NK-92 treated with Interleukin-12 subunit alpha and Interleukin-12 subunit beta, amount 100 ng/mL, for 24 hours (cell line): ENCODE results near the gene CCDC50.

Experiments used
- DNase-seq: peaks from one replicate; lab custom pipeline; 2025; lab: John Stamatoyannopoulos, UW

CCDC50 gene

DNA sequence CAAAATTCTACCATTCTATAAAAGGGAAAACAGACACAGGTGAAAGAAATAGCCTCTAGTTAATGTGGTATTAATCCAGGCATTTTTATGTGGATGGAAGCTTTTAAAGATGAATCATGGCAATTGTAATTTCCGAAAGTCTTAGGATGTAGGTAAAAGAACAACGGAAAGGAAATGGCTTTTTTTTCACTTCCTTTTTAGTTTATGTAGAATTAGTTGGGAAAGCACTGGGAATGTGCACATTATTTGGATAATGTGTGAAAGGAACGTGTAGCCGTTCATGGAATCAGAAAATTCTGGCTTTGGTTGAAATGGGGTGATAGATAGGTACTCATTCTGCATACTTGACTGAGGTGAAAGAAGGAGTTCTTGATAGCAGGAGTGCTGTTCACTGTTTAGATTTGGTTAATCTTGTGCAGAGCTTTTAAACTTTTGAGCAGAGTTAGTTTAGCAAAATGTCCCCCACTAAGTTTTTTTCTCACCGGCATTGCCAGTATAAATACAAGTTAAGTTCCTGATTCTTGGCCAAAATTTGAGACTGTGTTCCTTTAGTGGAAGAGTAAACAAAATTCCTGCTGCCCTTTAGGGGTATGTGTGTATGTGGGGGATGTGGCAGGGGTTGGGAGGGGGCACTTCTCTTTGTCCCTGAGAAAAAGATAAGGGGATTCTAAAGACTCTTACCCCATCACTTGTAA, 21.3 kb downstream of the CCDC50 start:
- no peak for DNase-seq

DNA sequence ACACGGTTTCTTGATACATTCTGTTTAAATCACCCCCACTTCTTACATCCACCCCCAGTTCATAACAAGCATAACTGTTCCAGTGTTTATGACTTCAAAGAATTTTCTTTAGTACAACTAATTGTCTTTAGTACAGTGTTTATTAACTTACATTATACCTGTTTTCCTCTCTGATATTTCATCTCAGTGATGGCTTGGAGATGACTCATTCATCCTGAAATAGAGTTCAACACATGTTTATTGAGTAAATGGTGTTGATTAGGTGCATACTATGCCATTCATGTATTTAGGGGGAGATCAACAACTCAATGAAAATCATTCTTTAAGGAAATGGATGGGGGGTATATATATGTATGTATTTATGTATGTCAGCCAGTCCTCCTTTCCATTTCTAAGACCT, 22.8 kb downstream of the CCDC50 start:
- no peak for DNase-seq

DNA sequence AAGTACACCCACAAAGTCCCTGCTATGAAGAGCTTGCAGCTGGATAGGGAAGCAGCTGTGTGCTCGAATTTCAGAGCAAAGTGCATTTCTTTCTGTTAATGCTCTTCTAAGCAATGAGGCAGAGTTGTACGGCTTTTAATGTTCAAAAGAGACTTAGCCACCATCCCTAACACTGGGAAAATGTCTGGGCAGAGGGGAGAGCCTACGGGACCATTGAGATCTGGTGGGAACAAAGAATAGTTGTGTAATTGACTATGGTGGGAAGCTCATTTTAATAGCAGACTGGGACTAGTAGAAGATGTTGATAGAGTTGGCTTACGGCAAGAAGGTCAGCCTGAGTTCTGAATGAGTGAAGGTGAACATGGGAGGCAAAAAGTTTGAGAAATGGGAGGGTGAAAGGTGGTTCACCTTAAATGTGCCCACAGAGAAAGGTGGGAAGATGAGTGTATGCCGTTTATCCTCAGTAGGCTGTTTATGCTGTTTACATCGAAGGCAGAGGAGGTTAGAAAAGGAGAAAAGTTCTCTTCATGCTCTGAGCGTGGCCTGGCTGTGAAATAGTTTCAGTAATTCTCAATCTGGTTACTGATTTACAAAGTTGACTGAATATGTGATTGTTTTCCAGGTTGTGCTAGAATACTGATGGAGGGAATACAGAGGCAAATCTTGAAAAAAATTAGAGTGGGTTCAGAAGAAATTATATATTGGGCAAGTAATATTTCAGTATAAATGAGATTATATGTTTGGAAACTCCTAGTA, 24.0 kb downstream of the CCDC50 start:
- DNase-seq = no peak

DNA sequence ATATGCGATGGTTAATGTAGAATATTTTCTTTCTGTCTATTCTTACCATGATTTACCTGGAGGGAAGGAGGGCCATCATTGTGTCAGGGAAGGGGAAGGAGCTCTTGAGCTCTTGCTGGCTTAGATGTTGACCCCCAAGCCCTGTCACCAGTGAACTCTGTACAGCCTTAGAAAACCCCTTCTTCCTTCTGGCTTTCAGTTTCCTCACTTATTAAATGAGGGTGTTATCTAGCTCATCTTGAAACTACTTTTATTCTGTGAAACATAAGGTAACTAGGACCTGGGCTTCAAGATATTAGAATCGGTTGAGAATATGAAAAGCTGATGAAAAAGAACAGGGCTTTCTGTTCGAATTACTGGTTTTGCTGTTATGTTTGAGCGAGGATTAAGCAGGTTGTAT, 26.2 kb downstream of the CCDC50 start:
- no peak for DNase-seq

DNA sequence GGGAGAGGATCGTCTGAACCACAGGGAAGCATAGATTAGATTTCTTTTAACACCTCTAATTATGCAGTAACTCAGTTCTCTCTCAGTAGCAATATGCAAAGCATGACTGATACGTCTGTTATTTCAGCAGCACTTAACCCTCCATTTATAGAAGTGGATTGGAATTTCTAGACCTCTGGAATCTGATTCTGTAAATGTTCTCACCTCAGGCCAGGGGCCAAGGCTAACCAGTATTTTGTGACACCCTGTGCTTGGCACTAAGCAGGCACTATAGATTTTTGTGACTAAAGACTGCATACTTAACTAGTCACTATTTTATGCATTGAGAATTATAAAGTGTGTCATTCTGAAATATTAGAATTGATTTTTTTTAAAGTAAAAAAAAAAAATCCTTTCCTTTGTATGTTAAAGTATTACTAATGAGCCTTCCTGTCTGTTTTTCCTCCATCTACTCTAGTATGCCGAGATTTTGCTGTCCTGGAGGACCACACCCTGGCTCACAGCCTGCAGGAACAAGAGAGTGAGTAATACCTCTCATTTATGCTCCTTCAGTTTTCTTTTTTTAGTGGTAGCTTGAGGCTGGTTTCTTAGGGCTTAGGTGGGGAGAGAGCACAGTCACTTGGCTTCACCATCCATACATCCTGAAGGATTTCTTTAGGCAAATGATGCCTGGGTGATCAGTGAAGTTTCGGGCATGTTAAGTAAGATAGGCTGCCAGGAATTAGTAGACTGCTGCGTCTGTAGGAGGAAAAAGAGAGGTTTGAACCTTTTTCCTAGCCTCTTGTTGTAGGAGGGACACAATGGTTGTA, 27.6 kb downstream of the CCDC50 start:
- no peak for DNase-seq

DNA sequence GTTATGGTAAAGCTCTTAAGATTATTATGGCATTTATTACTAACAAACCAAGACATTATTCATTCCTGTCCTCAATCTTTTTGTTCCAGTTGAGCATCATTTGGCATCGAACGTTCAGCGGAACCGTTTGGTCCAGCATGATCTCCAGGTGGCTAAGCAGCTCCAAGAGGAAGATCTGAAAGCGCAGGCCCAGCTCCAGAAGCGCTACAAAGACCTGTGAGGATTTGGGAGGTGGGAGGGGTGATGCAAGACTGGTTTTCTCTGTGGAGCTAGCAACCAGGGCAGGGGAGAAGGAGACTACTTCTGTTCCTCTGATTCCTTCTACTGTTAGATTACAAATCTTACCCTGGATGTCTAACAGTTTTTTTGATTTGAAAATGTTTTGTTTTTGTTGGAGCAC, 28.7 kb downstream of the CCDC50 start:
- no peak for DNase-seq

DNA sequence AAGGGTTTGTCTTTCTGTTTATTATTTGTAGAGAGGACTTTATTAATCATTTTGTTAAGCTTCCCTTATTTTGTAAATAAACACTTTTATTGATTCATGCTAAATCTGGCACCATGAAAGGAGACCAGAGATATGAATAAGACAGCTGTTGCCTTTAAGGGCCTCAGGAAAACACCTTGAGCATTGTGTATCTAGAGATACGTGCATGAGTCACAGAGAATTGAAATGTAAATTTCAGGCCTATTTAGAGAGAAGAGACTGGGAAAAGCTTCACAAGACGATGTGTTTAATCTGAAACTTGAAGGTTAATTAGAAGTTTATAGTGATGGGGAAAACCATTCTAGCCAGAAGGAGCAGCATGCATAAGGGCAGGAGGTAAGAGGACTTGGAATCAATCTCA, 29.7 kb downstream of the CCDC50 start:
- no peak for DNase-seq

DNA sequence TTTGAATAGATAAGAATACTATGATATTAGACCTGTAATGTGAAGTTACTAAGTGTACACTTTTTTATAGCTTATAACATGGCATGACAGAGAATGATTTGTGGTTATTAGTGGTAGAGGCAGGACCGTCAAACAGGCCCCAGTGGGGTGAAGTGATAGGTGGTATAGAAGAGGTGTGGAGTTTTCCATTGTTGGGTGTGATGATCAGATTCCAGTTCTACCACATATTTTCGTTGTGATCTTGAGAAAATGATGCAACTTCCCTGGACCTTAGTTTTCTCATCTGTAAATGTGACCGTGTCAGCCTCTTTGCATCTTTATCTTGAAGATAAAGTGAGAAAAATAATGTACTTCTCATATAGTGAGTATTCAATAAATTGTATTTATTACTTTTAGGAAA, 31.4 kb downstream of the CCDC50 start:
- DNase-seq = no peak

DNA sequence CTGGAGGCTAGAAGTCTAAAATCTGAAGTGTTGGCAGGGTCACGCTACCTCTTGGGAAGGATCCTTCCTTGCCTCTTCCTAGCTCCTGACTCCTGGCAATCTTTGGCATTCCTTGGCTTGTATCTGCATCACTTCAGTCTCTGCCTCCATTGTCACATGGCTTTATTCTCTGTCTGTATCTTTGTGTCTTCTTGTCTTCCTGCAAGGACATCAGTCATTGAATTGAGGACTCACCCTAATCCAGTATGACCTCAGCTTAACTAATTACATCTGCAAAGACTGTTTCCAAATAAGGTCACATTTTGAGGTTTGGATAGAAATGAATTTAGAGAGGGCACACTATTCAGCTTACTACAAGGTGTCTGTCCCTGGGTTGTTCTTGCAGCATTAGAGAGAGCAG, 32.3 kb downstream of the CCDC50 start:
- no peak for DNase-seq

DNA sequence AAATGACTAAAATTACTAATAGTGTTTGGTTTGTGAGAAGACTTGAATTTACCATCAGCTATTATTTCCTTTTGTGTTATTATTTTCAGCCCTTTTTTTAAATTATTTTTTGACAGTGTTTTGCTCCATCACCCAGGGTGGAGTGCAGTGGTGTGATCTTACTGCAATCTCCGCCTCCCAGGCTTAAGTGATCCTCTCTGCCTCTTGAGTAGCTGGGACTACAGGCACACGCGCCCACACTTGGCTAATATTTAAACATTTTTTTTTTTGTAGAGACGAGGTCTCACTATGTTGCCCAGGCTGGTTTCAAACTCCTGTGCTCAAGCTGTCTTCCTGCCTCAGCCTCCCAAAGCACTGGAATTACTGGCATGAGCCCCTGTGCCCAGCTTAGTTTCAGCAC, 32.8 kb downstream of the CCDC50 start:
- DNase-seq = no peak

DNA sequence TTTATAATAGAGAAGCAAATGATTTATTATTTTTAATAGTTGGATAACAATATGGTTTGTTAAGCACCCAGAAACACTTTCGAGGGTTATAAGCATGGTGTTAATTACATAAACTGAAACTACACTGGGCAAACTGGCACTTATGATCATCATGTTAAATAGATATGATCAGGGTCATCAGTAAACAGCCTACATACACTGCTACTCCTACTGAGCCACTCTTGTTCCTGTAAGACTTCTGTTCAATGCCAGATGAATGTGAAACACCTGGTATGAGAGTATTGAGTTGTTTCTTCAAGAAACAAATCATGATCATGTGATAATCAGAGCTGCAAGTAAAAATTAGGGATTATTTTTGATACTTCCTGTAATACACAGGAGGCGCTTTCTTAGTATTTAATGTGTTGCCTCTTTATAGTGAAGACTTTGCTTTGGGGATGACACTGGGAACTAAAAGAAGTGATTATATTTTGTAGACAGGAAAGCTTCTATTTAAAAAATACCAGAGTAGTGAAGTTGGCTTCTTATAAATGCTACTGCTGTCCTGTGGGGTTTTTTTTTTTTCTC, 33.4 kb downstream of the CCDC50 start:
- no peak for DNase-seq

DNA sequence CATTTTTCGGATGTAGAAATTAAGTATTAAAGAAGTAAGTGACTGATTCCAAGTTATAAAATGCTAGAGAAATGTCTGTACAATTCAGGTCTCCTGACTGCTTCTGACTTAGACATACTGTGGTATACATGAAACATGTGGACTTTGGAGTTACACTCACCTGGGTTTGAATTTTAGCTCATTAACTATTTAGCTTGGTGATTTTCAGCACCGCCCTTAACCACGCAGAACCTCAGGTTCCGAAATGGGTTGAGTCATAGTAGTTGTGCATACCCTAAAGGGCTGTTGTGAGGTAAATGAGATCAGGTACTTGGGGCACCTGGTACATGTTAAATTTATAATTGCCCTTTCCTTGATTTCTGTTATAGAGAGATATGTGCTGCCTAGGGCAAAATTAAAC, 34.0 kb downstream of the CCDC50 start:
- no peak for DNase-seq

DNA sequence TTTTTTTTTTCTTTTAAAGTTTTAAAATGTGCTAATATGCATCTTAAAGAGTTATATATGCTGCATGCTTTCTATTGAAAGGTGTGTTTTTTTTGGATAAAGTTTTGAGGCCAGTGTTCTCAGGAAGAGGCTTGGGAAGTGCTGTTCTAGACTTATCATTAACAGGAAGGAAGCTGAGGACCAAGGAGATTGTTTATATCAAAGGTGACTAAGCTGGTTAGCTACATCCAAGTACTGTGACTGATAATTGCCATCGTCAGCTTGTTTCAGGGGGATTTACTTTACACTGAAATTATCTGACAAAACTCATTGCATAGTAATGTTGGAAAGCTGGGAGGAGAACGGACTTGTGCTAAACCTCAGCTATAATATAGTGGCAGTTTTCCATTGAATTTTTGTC, 37.5 kb downstream of the CCDC50 start:
- no peak for DNase-seq

DNA sequence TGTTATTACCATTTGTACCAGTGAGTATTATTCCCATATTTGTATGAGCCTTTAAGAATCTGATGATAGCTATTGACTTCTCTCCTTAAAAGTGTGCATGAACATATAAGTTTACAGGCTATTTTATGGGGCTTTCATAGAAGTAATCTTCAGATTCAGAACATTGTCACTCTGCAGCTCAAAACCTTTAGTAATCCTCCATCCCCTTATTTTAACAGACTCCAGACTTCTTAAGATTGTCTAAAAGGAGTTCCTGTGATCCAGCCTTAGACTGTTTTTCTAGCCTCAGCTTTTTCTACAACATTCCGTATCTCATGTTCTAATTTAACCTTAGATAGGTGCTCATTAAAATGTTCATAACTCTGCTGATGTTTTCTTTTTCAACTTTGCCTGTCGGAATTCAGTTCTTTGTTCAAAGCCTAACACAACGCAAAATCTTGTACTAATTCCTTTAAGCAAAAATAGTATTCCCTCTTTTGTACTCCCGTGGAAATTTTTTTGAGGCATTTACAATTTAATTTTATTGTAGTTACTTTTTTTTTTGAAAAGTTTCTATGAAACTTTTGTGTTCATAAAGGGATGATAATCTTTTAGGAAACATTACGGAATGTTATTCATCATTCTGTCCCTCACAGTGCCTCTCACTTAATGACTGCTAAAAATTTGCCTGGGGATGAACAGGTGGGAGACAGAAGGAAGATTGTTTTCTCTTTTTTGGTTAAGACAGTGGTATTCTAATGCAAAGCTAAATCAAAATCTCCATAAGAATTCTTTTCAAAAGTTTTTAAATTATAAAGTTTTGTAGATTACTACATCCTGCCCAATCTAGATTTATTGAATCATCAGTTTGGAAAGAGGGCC, 39.8 kb downstream of the CCDC50 start:
- no peak for DNase-seq

DNA sequence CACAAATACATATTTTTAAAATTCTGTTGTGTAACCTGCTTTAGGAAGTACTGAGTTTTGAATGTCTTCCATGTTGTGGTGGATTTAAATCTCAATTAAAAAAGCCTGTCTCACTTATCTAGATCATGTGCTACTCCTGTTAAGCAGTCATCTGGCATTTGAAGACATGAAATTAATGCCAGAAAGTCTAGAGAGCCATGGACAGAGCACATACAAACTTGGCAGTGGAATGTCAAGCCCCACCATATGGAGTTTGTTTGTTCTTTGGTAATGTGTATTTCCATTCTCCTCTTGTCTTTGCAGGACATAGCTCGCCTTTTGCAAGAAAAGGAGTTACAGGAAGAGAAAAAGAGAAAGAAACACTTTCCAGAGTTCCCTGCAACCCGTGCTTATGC, 40.4 kb downstream of the CCDC50 start:
- DNase-seq = no peak

DNA sequence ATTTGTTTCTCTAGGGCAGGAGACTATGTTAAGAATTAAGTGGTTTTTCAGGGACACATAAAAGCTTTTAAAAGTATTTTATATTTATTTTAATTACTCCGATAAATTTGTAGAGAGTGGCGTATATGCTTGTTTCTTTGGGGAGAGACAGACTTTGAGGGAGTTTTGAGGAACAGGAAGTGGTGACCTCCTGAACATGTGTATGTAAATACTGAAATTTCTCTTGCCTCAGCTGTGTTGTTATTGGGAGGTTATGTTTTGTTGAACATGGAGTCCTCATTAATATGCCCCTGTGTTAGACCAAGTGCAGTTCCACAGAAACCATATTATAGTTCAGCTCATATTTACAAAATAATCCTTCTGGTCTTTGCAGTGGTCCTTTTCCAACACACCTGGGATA, 42.9 kb downstream of the CCDC50 start:
- DNase-seq = no peak

DNA sequence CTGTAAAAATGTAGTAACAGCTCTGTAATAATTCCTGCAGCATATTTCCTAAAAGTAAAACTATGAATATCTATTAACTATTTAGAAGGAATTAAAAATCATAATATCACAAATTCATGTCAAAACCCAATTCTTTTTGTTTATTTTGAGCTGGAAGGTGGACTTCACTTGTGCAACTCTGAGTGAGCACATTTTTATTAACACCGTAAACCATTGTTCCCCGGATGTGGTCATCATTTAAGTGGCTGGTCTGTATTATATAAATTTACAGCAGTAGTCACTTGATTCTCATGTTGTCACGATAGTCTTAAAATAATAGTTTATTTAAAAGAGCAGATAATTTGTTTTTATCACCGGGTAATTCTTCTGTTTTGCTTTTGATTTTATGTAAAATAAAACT, 44.1 kb downstream of the CCDC50 start:
- no peak for DNase-seq

DNA sequence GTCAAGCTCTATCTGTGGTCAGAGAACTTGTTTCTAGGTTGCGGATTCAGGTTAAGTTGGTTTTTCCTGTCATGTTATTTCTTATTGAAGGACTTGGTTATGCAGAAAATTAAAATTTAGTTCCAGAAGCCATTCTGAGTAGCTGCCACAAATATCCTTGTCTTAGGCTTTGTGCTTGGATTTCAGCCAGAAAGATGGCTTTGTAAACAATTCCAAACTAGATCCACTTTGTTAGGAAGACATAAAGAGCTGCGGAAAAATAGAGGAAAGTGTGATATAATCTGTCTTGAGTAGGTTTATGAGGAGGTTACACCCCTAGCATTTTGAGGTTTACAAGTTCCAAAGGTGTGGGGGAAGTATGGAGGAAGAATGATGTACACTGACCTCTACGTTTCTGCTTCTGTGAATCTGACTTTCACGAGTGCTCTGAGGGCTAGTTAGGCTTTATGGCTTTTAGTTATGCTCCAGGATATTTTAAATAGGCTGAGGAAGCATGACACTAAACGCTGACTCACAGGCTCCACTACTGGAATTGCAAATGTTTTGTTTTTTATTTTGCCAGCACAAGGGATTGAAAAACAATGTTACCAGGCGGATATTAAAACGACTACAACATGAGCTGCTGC, 47.4 kb downstream of the CCDC50 start:
- no peak for DNase-seq

DNA sequence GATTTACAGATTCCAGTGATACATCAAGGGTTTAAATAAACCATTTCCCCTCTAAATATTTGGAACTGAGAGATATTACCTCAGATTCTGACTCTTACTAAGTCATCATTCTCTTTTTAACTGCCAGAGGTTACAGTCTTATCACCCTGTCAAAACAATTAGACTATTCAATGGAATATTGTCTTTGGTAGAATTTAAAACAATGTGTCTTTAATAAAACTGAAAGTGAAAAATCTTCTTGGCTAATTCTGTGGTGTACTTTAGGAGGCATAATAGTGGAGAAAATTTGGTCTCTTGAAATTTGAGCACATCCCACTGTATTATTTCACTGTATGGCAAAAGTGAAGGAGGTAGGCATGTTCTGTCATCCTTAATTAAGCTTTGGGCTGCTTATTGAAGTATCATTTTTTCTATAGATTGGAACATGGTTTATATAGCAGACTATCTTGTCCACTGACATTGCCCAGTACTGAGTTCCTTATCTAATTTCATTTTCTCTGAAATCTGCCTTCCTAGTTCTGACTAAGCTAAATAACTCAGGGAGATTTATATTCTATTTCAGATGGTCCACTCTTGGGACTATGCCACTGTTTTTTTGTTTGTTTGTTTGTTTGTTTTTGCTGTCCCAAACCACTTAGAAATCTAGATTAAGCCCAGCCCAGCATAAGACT, 49.1 kb downstream of the CCDC50 start:
- no peak for DNase-seq

DNA sequence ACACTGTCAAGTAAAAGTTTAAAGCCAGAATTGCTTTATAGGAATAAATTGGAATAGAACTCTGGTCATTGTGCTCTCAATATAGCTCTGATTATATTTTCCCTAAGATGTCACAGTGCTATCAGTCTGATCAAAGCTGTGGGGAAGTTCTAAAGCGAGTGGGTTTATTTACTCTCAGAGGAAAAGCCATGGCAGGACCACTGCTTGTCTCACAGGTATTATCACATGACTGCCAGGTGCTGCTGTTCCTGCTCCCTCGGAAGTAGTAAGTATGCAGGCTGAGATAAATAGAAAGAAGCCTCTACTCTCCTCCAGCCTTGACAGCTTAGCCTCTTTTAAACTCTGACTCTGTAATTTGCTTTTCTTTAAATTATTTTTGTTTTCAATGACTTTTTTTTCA, 50.3 kb downstream of the CCDC50 start:
- DNase-seq = no peak

DNA sequence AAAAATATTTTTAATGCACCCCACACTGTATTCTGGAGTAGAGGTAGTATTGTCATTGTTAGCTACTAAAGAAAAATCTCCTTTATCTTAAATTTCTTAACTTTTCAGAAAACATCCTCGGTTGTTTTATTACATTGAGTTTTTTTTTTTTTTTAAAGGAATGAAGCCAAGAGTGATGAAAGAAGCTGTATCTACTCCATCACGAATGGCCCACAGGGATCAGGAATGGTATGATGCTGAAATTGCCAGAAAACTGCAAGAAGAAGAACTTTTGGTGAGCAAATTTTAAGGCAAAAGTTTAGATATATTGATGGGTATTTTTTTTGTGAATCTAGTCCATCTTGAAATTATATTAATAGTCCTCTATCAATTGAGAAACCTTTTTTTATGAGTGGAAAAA, 50.8 kb downstream of the CCDC50 start:
- no peak for DNase-seq
